Neuronal stem cell (in vitro differentiated cells): ENCODE results near the gene ZSCAN23.

Source experiments
- DNase-seq: peaks from one replicate; pipeline ENCODE4 v3.0.0-alpha.2; 2013; ENCODE audit warnings: low spot score
- H2AFZ ChIP-seq: one replicate; pipeline ENCODE4 v1.6.1; 2013; ENCODE audit warnings: mild to moderate bottlenecking, low read length, inconsistent platforms
- H2AK5ac ChIP-seq: 2 replicates; pipeline ENCODE4 v1.6.1; 2013; ENCODE audit warnings: low read depth, mild to moderate bottlenecking, inconsistent platforms, low read length, moderate library complexity, mixed read lengths
- H2BK120ac ChIP-seq: 2 replicates; pipeline ENCODE4 v1.6.1; 2013; ENCODE audit warnings: low read depth, mild to moderate bottlenecking, inconsistent platforms, low read length, moderate library complexity, mixed read lengths
- H2BK12ac ChIP-seq: one replicate; pipeline ENCODE4 v1.6.1; 2013; ENCODE audit warnings: low read length, inconsistent platforms
- H2BK15ac ChIP-seq: 2 replicates; pipeline ENCODE4 v1.6.1; 2013; ENCODE audit warnings: mild to moderate bottlenecking, low read length, inconsistent platforms, mixed read lengths
- H2BK5ac ChIP-seq: one replicate; pipeline ENCODE4 v1.6.1; 2013; ENCODE audit warnings: inconsistent platforms, mild to moderate bottlenecking, low read length, moderate library complexity
- H3K14ac ChIP-seq: one replicate; pipeline ENCODE4 v1.6.1; 2013; ENCODE audit warnings: low read length, inconsistent platforms
- H3K18ac ChIP-seq: 2 replicates; pipeline ENCODE4 v1.6.1; 2013; ENCODE audit warnings: low read length, inconsistent platforms
- H3K23ac ChIP-seq: 2 replicates; pipeline ENCODE4 v1.6.1; 2013; ENCODE audit warnings: low read depth, mild to moderate bottlenecking, mixed read lengths, low read length, inconsistent platforms; ENCODE audit not compliant: poor library complexity
- H3K27ac ChIP-seq: replicated peaks from 3 replicates; pipeline ENCODE4 v1.5.1; 2013; ENCODE audit warnings: low read length, inconsistent platforms
- H3K27me3 ChIP-seq, 3 experiments: 2 replicates each; pipeline ENCODE4 v1.6.1; 2013; ENCODE audit warnings: low read length in 3 of 3, mild to moderate bottlenecking in 2 of 3, inconsistent platforms in 1 of 3, low read depth in 1 of 3, mixed read lengths in 1 of 3, moderate library complexity in 1 of 3; ENCODE audit not compliant: control insufficient read depth in 3 of 3, insufficient read depth in 3 of 3
- H3K36me3 ChIP-seq, 2 donors: replicated peaks in 1 of 2; 2 replicates each; pipeline ENCODE4 v1.6.1; 2013; ENCODE audit warnings: low read length in 2 of 2; ENCODE audit not compliant: control insufficient read depth in 2 of 2, insufficient read depth in 2 of 2
- H3K4ac ChIP-seq: 2 replicates; pipeline ENCODE4 v1.6.1; 2013; ENCODE audit warnings: inconsistent platforms, mild to moderate bottlenecking, low read length, moderate library complexity
- H3K4me1 ChIP-seq, 2 donors: 1 replicate in 1 of 2; 2 replicates in 1 of 2; pipeline ENCODE4 v1.6.1; 2013; ENCODE audit warnings: low read length in 2 of 2, low read depth in 1 of 2; ENCODE audit not compliant: control insufficient read depth in 2 of 2, insufficient read depth in 1 of 2
- H3K4me2 ChIP-seq: one replicate; pipeline ENCODE4 v1.6.1; 2013; ENCODE audit warnings: mild to moderate bottlenecking, low read length, inconsistent platforms; ENCODE audit not compliant: insufficient read depth, poor library complexity, severe bottlenecking
- H3K4me3 ChIP-seq, 2 donors: 2 replicates each; pipeline ENCODE4 v1.5.1; 2013; ENCODE audit warnings: low read length in 2 of 2, mild to moderate bottlenecking in 2 of 2, inconsistent platforms in 1 of 2, moderate library complexity in 1 of 2
- H3K79me1 ChIP-seq: one replicate; pipeline ENCODE4 v1.6.1; 2013; ENCODE audit warnings: low read depth, mild to moderate bottlenecking, inconsistent platforms, low read length, moderate library complexity
- H3K9ac ChIP-seq: one replicate; pipeline ENCODE4 v1.6.1; 2013; ENCODE audit warnings: mild to moderate bottlenecking, low read depth, low read length, inconsistent platforms; ENCODE audit not compliant: poor library complexity
- H3K9me3 ChIP-seq, 2 donors: replicated peaks in 1 of 2; 2 replicates each; pipeline versions ENCODE3 to v1.6.1; 2013; ENCODE audit warnings: low read length in 2 of 2, mild to moderate bottlenecking in 2 of 2, inconsistent platforms in 1 of 2, low read depth in 1 of 2, mixed read lengths in 1 of 2, moderate library complexity in 1 of 2; ENCODE audit not compliant: control insufficient read depth in 2 of 2, insufficient read depth in 1 of 2
- H4K8ac ChIP-seq: one replicate; pipeline ENCODE4 v1.6.1; 2013; ENCODE audit warnings: low read depth, mild to moderate bottlenecking, inconsistent platforms, low read length, moderate library complexity
- H4K91ac ChIP-seq: one replicate; pipeline ENCODE4 v1.6.1; 2013; ENCODE audit warnings: low read length, low read depth, mild to moderate bottlenecking, inconsistent platforms; ENCODE audit not compliant: poor library complexity
- WGBS, 2 donors: extraction: QIAGEN DNeasy Blood & Tissue Kit; methylation state at CpG; one replicate each; pipeline ENCODE4 v1.1.7; 2013; ENCODE audit warnings: missing lambda C conversion rate in 2 of 2, mixed read lengths in 1 of 2; ENCODE audit not compliant: insufficient read length in 2 of 2, insufficient replicate concordance in 1 of 2; ENCODE audit errors: extremely low coverage in 2 of 2; 5-methylcytosine and 5-hydroxymethylcytosine counted together

ZSCAN23 gene

GRCh38 chr6:28402197-28402596 lies 41.1 kb downstream of the ZSCAN23 start:
- H3K4ac ChIP-seq, result no peak overlapping the region
- H3K27me3 ChIP-seq, result peaks cover 0 to 4% (median 0%) of the 10 kb centered on the region in 3 experiments

DNA sequence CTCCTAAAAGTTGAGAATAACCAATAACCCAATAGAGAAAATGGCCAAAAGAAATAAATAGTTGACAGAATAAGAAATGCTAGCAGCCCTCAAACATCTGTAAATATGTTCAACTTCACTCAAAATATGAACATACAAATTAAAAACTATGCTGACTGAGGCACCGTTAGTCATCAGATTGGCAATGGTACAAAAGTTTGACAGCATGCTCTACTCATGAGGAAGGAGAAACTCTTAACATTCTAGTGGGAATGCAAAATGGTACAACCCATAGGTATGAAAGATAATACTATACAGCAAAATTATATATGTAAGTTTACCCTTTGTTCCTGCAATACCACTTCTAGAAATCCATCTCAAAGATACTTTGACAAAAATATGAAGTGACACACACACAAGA lies 42.1 kb downstream of the ZSCAN23 start:
- Histone ChIP-seq H3K4me3 (no peak overlapping the region), H3K36me3 (peaks cover 8 to 23% of the 10 kb centered on the region in 2 donors), H3K79me1 (peaks cover 4% of the 10 kb centered on the region), H3K23ac (no peak overlapping the region), H3K27ac (no peak overlapping the region), H2BK12ac (no peak overlapping the region), H4K91ac (no peak overlapping the region), H3K4ac (no peak overlapping the region), H4K8ac (no peak overlapping the region), H3K9ac (no peak overlapping the region), H2BK5ac (no peak overlapping the region), H2AFZ (no peak overlapping the region), H3K18ac (no peak overlapping the region), H3K4me1 (peaks cover 0 to 6% of the 10 kb centered on the region in 2 donors), H3K14ac (no peak overlapping the region), H2BK120ac (no peak overlapping the region), H3K4me2 (no peak overlapping the region), H2BK15ac (no peak overlapping the region), H3K27me3 (peaks cover 0 to 4% (median 0%) of the 10 kb centered on the region in 3 experiments), H2AK5ac (no peak overlapping the region), H3K9me3 (no peaks in the 10 kb centered on the region)
- no peak for DNase-seq
- WGBS, 2 donors, result no CpG with 5 or more reads among the region's 1 CpG

More at GRCh38 chr6:28402197-28402596, 41.1 kb downstream of the ZSCAN23 start:
- no peak overlapping the region for H3K9ac ChIP-seq
- H3K36me3 ChIP-seq, result peaks cover 5 to 13% of the 10 kb centered on the region in 2 donors
- H2AFZ ChIP-seq, result peak overlapping the region; percentile 44
- no peak overlapping the region for H3K27ac ChIP-seq
- no CpG with 5 or more reads among the region's 2 CpGs for WGBS, 2 donors
- DNase-seq, result no peak
- H3K23ac ChIP-seq, result no peak overlapping the region
- no peak overlapping the region for H2BK5ac ChIP-seq
- H4K91ac ChIP-seq, result no peak overlapping the region
- no peak overlapping the region for H2BK12ac ChIP-seq
- H3K79me1 ChIP-seq, result peaks cover 4% of the 10 kb centered on the region
- H2BK15ac ChIP-seq, result no peak overlapping the region
- H3K4me2 ChIP-seq, result no peak overlapping the region
- H2AK5ac ChIP-seq, result no peak overlapping the region
- no peak overlapping the region for H3K14ac ChIP-seq
- H3K4me1 ChIP-seq, result peaks cover 0 to 5% of the 10 kb centered on the region in 2 donors
- H4K8ac ChIP-seq, result no peak overlapping the region
- no peak overlapping the region for H3K18ac ChIP-seq
- H3K4me3 ChIP-seq, result no peak overlapping the region
- no peaks in the 10 kb centered on the region for H3K9me3 ChIP-seq
- no peak overlapping the region for H2BK120ac ChIP-seq

GRCh38 chr6:28400122-28400451 lies 43.2 kb downstream of the ZSCAN23 start:
- WGBS, 2 donors, result no CpG with 5 or more reads among the region's 8 CpGs

DNA sequence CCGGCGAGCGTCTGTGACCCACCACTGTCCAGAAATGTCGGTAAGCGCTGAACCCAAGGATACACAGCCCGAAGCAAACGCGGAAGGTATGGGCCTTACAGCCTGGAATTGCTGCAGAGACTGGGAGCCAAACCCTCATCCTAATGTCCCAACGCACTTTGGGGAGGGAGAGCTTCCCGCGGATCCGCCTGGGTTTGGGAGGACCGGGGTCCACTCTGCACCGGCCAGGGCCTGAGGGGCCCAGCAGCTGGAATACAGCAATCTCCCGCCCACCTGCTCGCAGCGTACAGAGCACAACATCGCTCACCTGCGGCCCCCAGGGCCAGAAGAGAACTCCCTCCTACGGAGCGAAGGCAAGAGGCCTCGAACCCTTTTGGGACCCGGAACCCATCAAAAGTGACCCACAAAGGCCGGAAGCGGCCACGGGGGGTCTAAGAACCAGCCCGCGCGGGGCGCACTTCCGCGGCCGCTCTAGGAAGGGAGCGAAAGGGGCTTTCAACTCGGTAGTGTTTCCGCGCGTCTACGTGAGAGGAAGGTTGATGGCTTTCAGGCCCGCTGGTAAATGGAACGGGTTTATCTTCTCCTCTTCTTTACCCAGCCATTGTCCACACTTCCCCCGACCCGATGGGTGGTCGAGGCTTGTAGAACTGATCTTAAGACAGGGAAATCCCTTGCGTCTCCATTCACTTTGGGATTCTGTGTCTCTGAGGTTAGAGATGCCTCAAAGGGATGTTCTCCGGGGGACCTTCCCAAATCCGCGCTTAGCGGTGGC lies 43.8 kb downstream of the ZSCAN23 start, which contains the start of gene ZSCAN12:
Gene ZSCAN12 (minus strand): TSS at position 398 of the 772 bp plus-strand sequence. CDS start 1,342 bp downstream, outside the sequence.
- peak within 1 kb of the TSS; percentile 78 for H3K27ac ChIP-seq
- H4K8ac ChIP-seq, result no peak within 1 kb of the TSS
- H3K9ac ChIP-seq, result peak within 1 kb of the TSS; percentile 93
- no peak within 1 kb of the TSS for H3K14ac ChIP-seq
- H3K4ac ChIP-seq, result peak within 1 kb of the TSS; percentile 90
- H2AFZ ChIP-seq, result peak within 1 kb of the TSS; percentile 94
- H2BK15ac ChIP-seq, result no peak within 1 kb of the TSS
- peaks cover 0 to 4% (median 0%) of the 10 kb centered on the region in 3 experiments for H3K27me3 ChIP-seq
- no peak within 1 kb of the TSS for H2BK12ac ChIP-seq
- H3K79me1 ChIP-seq, result peaks cover 4% of the 10 kb centered on the region
- peaks cover 8 to 39% of the 10 kb centered on the region in 2 donors for H3K36me3 ChIP-seq
- peak within 1 kb of the TSS; percentile 47 for H3K4me2 ChIP-seq
- DNase-seq, result peak; percentile 84
- peak within 1 kb of the TSS; percentile 88 to 92 for H3K4me3 ChIP-seq
- no CpG with 5 or more reads among the region's 49 CpGs for whole genome bisulfite sequencing, 2 donors
- peaks cover 0 to 6% of the 10 kb centered on the region in 2 donors for H3K4me1 ChIP-seq
- peak within 1 kb of the TSS; percentile 95 for H3K18ac ChIP-seq
- no peak within 1 kb of the TSS for H2AK5ac ChIP-seq
- no peak within 1 kb of the TSS for H2BK120ac ChIP-seq
- peak within 1 kb of the TSS; percentile 93 for H3K23ac ChIP-seq
- H2BK5ac ChIP-seq, result peak within 1 kb of the TSS; percentile 56
- H4K91ac ChIP-seq, result peak within 1 kb of the TSS; percentile 77
- no peaks in the 10 kb centered on the region for H3K9me3 ChIP-seq

More at GRCh38 chr6:28400122-28400451, 43.2 kb downstream of the ZSCAN23 start:
- H3K27ac ChIP-seq, result peak overlapping the region; percentile 78
- H3K23ac ChIP-seq, result no peak overlapping the region
- H2AFZ ChIP-seq, result peak overlapping the region; percentile 94
- no peak overlapping the region for H2BK15ac ChIP-seq
- H2BK5ac ChIP-seq, result peak overlapping the region; percentile 56
- H2AK5ac ChIP-seq, result no peak overlapping the region
- H3K79me1 ChIP-seq, result peaks cover 4% of the 10 kb centered on the region
- peak overlapping the region; percentile 88 to 92 for H3K4me3 ChIP-seq
- peaks cover 8 to 34% of the 10 kb centered on the region in 2 donors for H3K36me3 ChIP-seq
- H4K8ac ChIP-seq, result no peak overlapping the region
- no peak overlapping the region for H3K14ac ChIP-seq
- peaks cover 0 to 4% (median 0%) of the 10 kb centered on the region in 3 experiments for H3K27me3 ChIP-seq
- H3K4me1 ChIP-seq, result peaks cover 0 to 6% of the 10 kb centered on the region in 2 donors
- no peak overlapping the region for H3K4ac ChIP-seq
- H2BK120ac ChIP-seq, result no peak overlapping the region
- peak overlapping the region; percentile 46 for H3K4me2 ChIP-seq
- DNase-seq, result no peak
- no peaks in the 10 kb centered on the region for H3K9me3 ChIP-seq
- H4K91ac ChIP-seq, result no peak overlapping the region
- peak overlapping the region; percentile 95 for H3K18ac ChIP-seq
- no peak overlapping the region for H3K9ac ChIP-seq
- H2BK12ac ChIP-seq, result no peak overlapping the region
